Measurements from ENCODE around the gene ZBTB20. TPM values are rescaled to one million over a fixed set of nuclear protein-coding genes. Genes with fewer than 3 reads are reported as not detected.

The ZBTB20 gene
- polyA plus RNA-seq, 1 donor from 2014 or later: 4.8 TPM

DNA sequence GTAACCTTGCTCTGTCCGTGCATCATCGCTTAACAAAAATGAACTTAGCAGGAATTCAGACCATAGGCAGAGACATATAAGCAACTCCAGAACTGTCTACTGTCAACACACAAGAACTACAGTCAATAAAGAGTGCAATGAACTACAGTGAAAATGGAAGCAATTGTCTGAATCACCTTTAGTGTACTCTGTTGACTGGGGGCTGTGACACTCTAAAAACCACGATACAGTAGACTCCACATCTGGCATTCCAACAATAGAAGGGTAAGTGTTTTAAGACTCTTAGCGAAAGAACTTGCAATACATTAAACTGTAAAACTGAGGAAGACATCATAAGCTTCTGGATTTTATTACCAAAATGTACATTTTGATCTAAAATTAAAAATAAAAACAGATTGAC is 347.3 kb downstream of the ZBTB20 start:
- Histone ChIP-seq H3K9ac (ENCODE audit: low read length) (peak overlapping the region; percentile 1), H3K4me3 (ENCODE audit: low read length) (no peak overlapping the region), H3K9me2 (ENCODE audit: insufficient read depth, low read length) (no peaks in the 10 kb centered on the region), H3K36me3 (ENCODE audit: insufficient read depth, low read length) (no peaks in the 10 kb centered on the region), H3K9me3 (ENCODE audit: low read length) (no peaks in the 10 kb centered on the region), H3F3A (ENCODE audit: insufficient read depth, low read length, poor library complexity, severe bottlenecking) (no peaks in the 10 kb centered on the region), H3K4me2 (ENCODE audit: low read length) (no peak overlapping the region), H4K20me1 (ENCODE audit: insufficient read depth) (no peaks in the 10 kb centered on the region), H2AFZ (ENCODE audit: low read depth, low read length) (no peak overlapping the region), H3K27me3 (ENCODE audit: insufficient read depth, low read depth, low read length) (no peaks in the 10 kb centered on the region), H3K27ac (ENCODE audit: low read length) (peak overlapping the region; percentile 50), H3K79me2 (replicated peaks; ENCODE audit: insufficient read depth, low read length) (no peaks in the 10 kb centered on the region)
- TF ChIP-seq, protein P1, sequence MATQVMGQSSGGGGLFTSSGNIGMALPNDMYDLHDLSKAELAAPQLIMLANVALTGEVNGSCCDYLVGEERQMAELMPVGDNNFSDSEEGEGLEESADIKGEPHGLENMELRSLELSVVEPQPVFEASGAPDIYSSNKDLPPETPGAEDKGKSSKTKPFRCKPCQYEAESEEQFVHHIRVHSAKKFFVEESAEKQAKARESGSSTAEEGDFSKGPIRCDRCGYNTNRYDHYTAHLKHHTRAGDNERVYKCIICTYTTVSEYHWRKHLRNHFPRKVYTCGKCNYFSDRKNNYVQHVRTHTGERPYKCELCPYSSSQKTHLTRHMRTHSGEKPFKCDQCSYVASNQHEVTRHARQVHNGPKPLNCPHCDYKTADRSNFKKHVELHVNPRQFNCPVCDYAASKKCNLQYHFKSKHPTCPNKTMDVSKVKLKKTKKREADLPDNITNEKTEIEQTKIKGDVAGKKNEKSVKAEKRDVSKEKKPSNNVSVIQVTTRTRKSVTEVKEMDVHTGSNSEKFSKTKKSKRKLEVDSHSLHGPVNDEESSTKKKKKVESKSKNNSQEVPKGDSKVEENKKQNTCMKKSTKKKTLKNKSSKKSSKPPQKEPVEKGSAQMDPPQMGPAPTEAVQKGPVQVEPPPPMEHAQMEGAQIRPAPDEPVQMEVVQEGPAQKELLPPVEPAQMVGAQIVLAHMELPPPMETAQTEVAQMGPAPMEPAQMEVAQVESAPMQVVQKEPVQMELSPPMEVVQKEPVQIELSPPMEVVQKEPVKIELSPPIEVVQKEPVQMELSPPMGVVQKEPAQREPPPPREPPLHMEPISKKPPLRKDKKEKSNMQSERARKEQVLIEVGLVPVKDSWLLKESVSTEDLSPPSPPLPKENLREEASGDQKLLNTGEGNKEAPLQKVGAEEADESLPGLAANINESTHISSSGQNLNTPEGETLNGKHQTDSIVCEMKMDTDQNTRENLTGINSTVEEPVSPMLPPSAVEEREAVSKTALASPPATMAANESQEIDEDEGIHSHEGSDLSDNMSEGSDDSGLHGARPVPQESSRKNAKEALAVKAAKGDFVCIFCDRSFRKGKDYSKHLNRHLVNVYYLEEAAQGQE (IDR thresholded peaks at IDR 0.05; ENCODE audit: borderline replicate concordance): no peak
- TF ChIP-seq POLR2AphosphoS5 (IDR thresholded peaks at IDR 0.05): no peak
- TF ChIP-seq RAD21 (conservative IDR thresholded peaks at IDR 0.05): no peak
- no peak for TF ChIP-seq EZH2 (IDR thresholded peaks at IDR 0.05; ENCODE audit: borderline replicate concordance, insufficient read depth, low read length, poor library complexity, severe bottlenecking)
- TF ChIP-seq EP300 (conservative IDR thresholded peaks at IDR 0.05; ENCODE audit: poor library complexity, severe bottlenecking): no peak
- TF ChIP-seq SMC3 (conservative IDR thresholded peaks at IDR 0.05; ENCODE audit: poor library complexity): no peak
- TF ChIP-seq, protein P2, sequence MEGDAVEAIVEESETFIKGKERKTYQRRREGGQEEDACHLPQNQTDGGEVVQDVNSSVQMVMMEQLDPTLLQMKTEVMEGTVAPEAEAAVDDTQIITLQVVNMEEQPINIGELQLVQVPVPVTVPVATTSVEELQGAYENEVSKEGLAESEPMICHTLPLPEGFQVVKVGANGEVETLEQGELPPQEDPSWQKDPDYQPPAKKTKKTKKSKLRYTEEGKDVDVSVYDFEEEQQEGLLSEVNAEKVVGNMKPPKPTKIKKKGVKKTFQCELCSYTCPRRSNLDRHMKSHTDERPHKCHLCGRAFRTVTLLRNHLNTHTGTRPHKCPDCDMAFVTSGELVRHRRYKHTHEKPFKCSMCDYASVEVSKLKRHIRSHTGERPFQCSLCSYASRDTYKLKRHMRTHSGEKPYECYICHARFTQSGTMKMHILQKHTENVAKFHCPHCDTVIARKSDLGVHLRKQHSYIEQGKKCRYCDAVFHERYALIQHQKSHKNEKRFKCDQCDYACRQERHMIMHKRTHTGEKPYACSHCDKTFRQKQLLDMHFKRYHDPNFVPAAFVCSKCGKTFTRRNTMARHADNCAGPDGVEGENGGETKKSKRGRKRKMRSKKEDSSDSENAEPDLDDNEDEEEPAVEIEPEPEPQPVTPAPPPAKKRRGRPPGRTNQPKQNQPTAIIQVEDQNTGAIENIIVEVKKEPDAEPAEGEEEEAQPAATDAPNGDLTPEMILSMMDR (IDR thresholded peaks at IDR 0.05; ENCODE audit: poor library complexity, severe bottlenecking): no peak
- TF ChIP-seq MXI1 (conservative IDR thresholded peaks at IDR 0.05; ENCODE audit: poor library complexity, severe bottlenecking): no peak
- no peak for TF ChIP-seq TAF1 (IDR thresholded peaks at IDR 0.05; ENCODE audit: low read depth)

DNA sequence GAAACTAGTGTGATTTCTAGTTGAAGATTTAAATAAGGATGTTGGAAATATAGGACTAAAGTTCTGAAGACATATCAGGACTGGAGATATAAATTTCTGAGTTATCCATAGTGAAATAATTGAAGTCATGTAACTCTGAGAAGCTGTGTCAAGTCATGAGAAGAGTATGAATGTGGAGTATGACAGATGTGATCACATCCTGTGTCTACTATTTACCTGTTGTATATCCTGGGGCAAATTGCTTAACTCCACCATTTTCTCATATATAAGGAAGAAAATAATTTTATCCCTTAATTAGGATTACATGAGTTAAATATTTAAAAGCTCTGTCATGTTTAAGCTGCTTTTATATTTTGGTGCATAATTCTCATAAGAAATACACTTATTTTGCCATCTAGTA is 350.3 kb downstream of the ZBTB20 start:
- no peak overlapping the region for H3K4me3 ChIP-seq (ENCODE audit: low read length)
- H3K27ac ChIP-seq (ENCODE audit: low read length): no peak overlapping the region
- no peaks in the 10 kb centered on the region for H3F3A ChIP-seq (ENCODE audit: insufficient read depth, low read length, poor library complexity, severe bottlenecking)
- no peaks in the 10 kb centered on the region for H3K79me2 ChIP-seq (replicated peaks; ENCODE audit: insufficient read depth, low read length)
- H3K4me2 ChIP-seq (ENCODE audit: low read length): no peak overlapping the region
- TF ChIP-seq, protein P2 (IDR thresholded peaks at IDR 0.05; ENCODE audit: poor library complexity, severe bottlenecking): no peak
- no peak for TF ChIP-seq EZH2 (IDR thresholded peaks at IDR 0.05; ENCODE audit: borderline replicate concordance, insufficient read depth, low read length, poor library complexity, severe bottlenecking)
- TF ChIP-seq EP300 (conservative IDR thresholded peaks at IDR 0.05; ENCODE audit: poor library complexity, severe bottlenecking): no peak
- no peak for TF ChIP-seq TAF1 (IDR thresholded peaks at IDR 0.05; ENCODE audit: low read depth)
- TF ChIP-seq, protein P1 (IDR thresholded peaks at IDR 0.05; ENCODE audit: borderline replicate concordance): no peak
- no peak for TF ChIP-seq POLR2AphosphoS5 (IDR thresholded peaks at IDR 0.05)
- no peak for TF ChIP-seq MXI1 (conservative IDR thresholded peaks at IDR 0.05; ENCODE audit: poor library complexity, severe bottlenecking)
- TF ChIP-seq RAD21 (conservative IDR thresholded peaks at IDR 0.05): no peak
- TF ChIP-seq SMC3 (conservative IDR thresholded peaks at IDR 0.05; ENCODE audit: poor library complexity): no peak
- no peak overlapping the region for H3K9ac ChIP-seq (ENCODE audit: low read length)
- H3K9me2 ChIP-seq (ENCODE audit: insufficient read depth, low read length): no peaks in the 10 kb centered on the region
- no peaks in the 10 kb centered on the region for H3K27me3 ChIP-seq (ENCODE audit: insufficient read depth, low read depth, low read length)
- no peaks in the 10 kb centered on the region for H4K20me1 ChIP-seq (ENCODE audit: insufficient read depth)
- H2AFZ ChIP-seq (ENCODE audit: low read depth, low read length): no peak overlapping the region
- H3K9me3 ChIP-seq (ENCODE audit: low read length): no peaks in the 10 kb centered on the region
- H3K36me3 ChIP-seq (ENCODE audit: insufficient read depth, low read length): no peaks in the 10 kb centered on the region

All from neural cell (in vitro differentiated cells).